GM12878 (cell line): Measurements from ENCODE around the gene RNU1-2.
"Not testable (repeated sequence)": the region's sequence is repeated elsewhere in the genome, so short reads cannot be mapped to it uniquely, and the experiment has no call there.

Source experiments
- CTCF ChIP-seq, 3 experiments: IDR thresholded peaks in 2 of 3; conservative IDR thresholded peaks in 1 of 3; 2 replicates each; pipeline ENCODE4 v1.5.1; 2011; ENCODE audit warnings: low read depth in 3 of 3, low read length in 3 of 3, mild to moderate bottlenecking in 3 of 3, control low read depth in 2 of 3, moderate library complexity in 2 of 3, inconsistent platforms in 1 of 3, mixed read lengths in 1 of 3; ENCODE audit not compliant: control insufficient read depth in 2 of 3, insufficient read depth in 1 of 3; ENCODE audit errors: extremely low read depth in 1 of 3
- ZSCAN29 ChIP-seq: fragments of 450-650 bp; IDR thresholded peaks from 2 replicates; pipeline ENCODE4 v1.6.1; 2017; ENCODE audit warnings: mild to moderate bottlenecking, moderate library complexity

DNA sequence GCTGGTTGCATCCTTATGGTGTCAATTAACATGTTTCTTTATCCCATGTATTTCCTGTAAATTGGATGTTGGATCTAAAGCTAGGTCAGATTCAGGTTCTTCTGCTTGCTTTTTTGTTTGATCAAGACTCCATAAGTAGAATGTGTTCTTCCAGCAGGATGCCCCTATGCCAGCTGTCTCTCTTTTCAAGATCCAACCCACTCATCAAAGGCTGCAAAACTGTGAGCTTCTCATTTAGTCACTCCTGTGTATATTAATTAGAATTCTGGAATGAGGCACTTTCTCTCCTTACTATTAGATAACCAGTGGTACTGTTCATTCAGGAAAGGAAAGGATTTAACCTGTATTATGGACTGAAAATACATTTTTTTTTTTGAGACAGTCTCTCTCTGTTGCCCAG lies 38.2 kb downstream of the RNU1-2 start:
- not testable (repeated sequence) for TF ChIP-seq CTCF (IDR thresholded peaks at IDR 0.05 in 2 of 3, conservative IDR thresholded peaks at IDR 0.05 in 1 of 3; ENCODE audit: control insufficient read depth in 2 of 3, extremely low read depth in 1 of 3, insufficient read depth in 1 of 3, low read depth in 3 of 3, low read length in 3 of 3); ZSCAN29
